HL-60 (cell line): ENCODE results near the gene MDH2.
"Not testable (repeated sequence)": the region's sequence is repeated elsewhere in the genome, so short reads cannot be mapped to it uniquely, and the experiment has no call there.

Source experiments
- DNase-seq, 2 experiments: peaks; one replicate each; pipeline ENCODE4 v3.0.0-alpha.2; 2010 to 2020; ENCODE audit warnings: low read depth in 1 of 2, low spot score in 1 of 2
- H3K27ac ChIP-seq: fragments of 250-450 bp; sonication (Bioruptor Pico); replicated peaks from 2 replicates; pipeline ENCODE4 v1.5.1; 2020; ENCODE audit warnings: mild to moderate bottlenecking, moderate library complexity
- H3K27me3 ChIP-seq: fragments of 250-450 bp; sonication (Bioruptor Pico); 2 replicates; pipeline ENCODE4 v1.5.1; 2021; ENCODE audit warnings: mild to moderate bottlenecking, moderate library complexity; ENCODE audit not compliant: insufficient read depth, poor library complexity, severe bottlenecking
- H3K4me3 ChIP-seq: replicated peaks from 2 replicates; pipeline ENCODE4 v1.5.1; 2011; ENCODE audit warnings: mild to moderate bottlenecking, control low read depth, low read length; ENCODE audit not compliant: insufficient read depth
- CTCF ChIP-seq: IDR thresholded peaks from one replicate; pipeline ENCODE4 v1.5.1; 2011; ENCODE audit warnings: low read length, control low read depth, inconsistent platforms; ENCODE audit not compliant: insufficient read depth
- GABPA ChIP-seq: IDR thresholded peaks from 2 replicates; pipeline ENCODE4 v1.6.1; 2012; ENCODE audit warnings: low read depth
- POLR2AphosphoS5 ChIP-seq: IDR thresholded peaks from 2 replicates; pipeline ENCODE4 v1.6.1; 2012; ENCODE audit warnings: low read depth
- REST ChIP-seq: IDR thresholded peaks from 2 replicates; pipeline ENCODE4 v1.6.1; 2012; ENCODE audit warnings: low read depth; ENCODE audit not compliant: insufficient replicate concordance
- SPI1 ChIP-seq: IDR thresholded peaks from 2 replicates; pipeline ENCODE4 v1.6.1; 2012; ENCODE audit warnings: low read depth, mild to moderate bottlenecking, borderline replicate concordance

Gene MDH2

GRCh38 chr7:76106893-76107292 is 59.0 kb downstream of the MDH2 start:
- TF ChIP-seq SPI1 (no peak), POLR2AphosphoS5 (no peak), CTCF (no peak), GABPA (no peak)
- Histone ChIP-seq H3K27ac (no peak overlapping the region), H3K4me3 (no peak overlapping the region), H3K27me3 (no peaks in the 10 kb centered on the region)
- DNase-seq: no peak

- no peak for TF ChIP-seq SPI1
- TF ChIP-seq CTCF: no peak
- no peak for TF ChIP-seq GABPA
- TF ChIP-seq REST: no peak
- TF ChIP-seq POLR2AphosphoS5: no peak
- Histone ChIP-seq H3K4me3 (no peak overlapping the region), H3K27ac (no peak overlapping the region), H3K27me3 (no peaks in the 10 kb centered on the region)
- DNase-seq: no peak
These were observed 60.8 kb downstream of the MDH2 start for GRCh38 chr7:76108540-76109233.

- not testable (repeated sequence) for H3K4me3 ChIP-seq, H3K27me3 ChIP-seq, DNase-seq, H3K27ac ChIP-seq
These were observed 65.2 kb downstream of the MDH2 start for GRCh38 chr7:76113042-76113630.

- DNase-seq, H3K27ac ChIP-seq, H3K27me3 ChIP-seq, H3K4me3 ChIP-seq: not testable (repeated sequence)
These were observed 66.8 kb downstream of the MDH2 start for GRCh38 chr7:76114742-76115141.
